ENCODE measurements around the gene SORL1. TPM values are rescaled to one million over a fixed set of nuclear protein-coding genes. Genes with fewer than 3 reads are reported as not detected.
"Not testable (repeated sequence)": the region's sequence is repeated elsewhere in the genome, so short reads cannot be mapped to it uniquely, and the experiment has no call there.

SORL1 gene
- total RNA-seq, 1 donor: 216 TPM

DNA sequence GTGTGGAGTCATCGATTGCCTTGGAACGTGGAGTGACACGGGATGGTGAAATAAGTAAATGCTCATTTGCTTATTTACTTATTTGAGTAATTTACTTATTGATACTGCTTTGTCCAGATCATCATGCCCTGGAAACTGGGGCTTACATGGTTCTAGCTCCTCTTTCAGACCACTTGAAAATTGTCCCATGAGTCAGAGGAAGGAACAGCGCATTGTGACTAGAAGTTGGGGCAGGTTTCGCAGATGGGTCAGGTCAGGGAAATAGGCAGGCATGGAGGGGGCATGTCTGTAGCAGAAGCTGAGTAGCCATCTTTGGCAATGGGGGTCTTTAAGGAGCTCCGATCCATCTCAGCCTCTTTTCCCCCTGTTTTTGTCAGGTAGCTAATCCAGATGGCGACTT is 104.8 kb downstream of the SORL1 start:
- Histone ChIP-seq H3K9me3 (ENCODE audit: low read depth, low read length) (no peaks in the 10 kb centered on the region), H3K4me3 (ENCODE audit: low read length) (no peak overlapping the region), H3K27me3 (ENCODE audit: insufficient read depth, low read length) (no peaks in the 10 kb centered on the region), H3K4me1 (ENCODE audit: insufficient read depth, low read length) (peaks cover 5% of the 10 kb centered on the region)

GRCh38 chr11:121557348-121557747 is 105.2 kb downstream of the SORL1 start:
- Histone ChIP-seq H3K9me3 (ENCODE audit: low read depth, low read length) (no peaks in the 10 kb centered on the region), H3K4me3 (ENCODE audit: low read length) (no peak overlapping the region), H3K27me3 (ENCODE audit: insufficient read depth, low read length) (no peaks in the 10 kb centered on the region), H3K4me1 (ENCODE audit: insufficient read depth, low read length) (peaks cover 5% of the 10 kb centered on the region)

- peaks cover 5% of the 10 kb centered on the region for H3K4me1 ChIP-seq (ENCODE audit: insufficient read depth, low read length)
- H3K9me3 ChIP-seq (ENCODE audit: low read depth, low read length): no peaks in the 10 kb centered on the region
- H3K27me3 ChIP-seq (ENCODE audit: insufficient read depth, low read length): no peaks in the 10 kb centered on the region
- no peak overlapping the region for H3K4me3 ChIP-seq (ENCODE audit: low read length)
Measured at GRCh38 chr11:121559606-121560200, 107.6 kb downstream of the SORL1 start.

- Histone ChIP-seq H3K4me3 (ENCODE audit: low read length) (no peak overlapping the region), H3K4me1 (ENCODE audit: insufficient read depth, low read length) (peaks cover 5% of the 10 kb centered on the region), H3K27me3 (ENCODE audit: insufficient read depth, low read length) (no peaks in the 10 kb centered on the region), H3K9me3 (ENCODE audit: low read depth, low read length) (no peaks in the 10 kb centered on the region)
Measured at GRCh38 chr11:121560236-121560635, 108.1 kb downstream of the SORL1 start.

- no peaks in the 10 kb centered on the region for H3K27me3 ChIP-seq (ENCODE audit: insufficient read depth, low read length)
- H3K4me1 ChIP-seq (ENCODE audit: insufficient read depth, low read length): peaks cover 5% of the 10 kb centered on the region
- H3K4me3 ChIP-seq (ENCODE audit: low read length): no peak overlapping the region
- H3K9me3 ChIP-seq (ENCODE audit: low read depth, low read length): no peaks in the 10 kb centered on the region
Measured at GRCh38 chr11:121561240-121561639, 109.1 kb downstream of the SORL1 start.

- H3K9me3 ChIP-seq (ENCODE audit: low read depth, low read length): no peaks in the 10 kb centered on the region
- H3K4me1 ChIP-seq (ENCODE audit: insufficient read depth, low read length): peaks cover 5% of the 10 kb centered on the region
- no peak overlapping the region for H3K4me3 ChIP-seq (ENCODE audit: low read length)
- H3K27me3 ChIP-seq (ENCODE audit: insufficient read depth, low read length): no peaks in the 10 kb centered on the region
Measured at GRCh38 chr11:121561716-121562115, 109.6 kb downstream of the SORL1 start.

DNA sequence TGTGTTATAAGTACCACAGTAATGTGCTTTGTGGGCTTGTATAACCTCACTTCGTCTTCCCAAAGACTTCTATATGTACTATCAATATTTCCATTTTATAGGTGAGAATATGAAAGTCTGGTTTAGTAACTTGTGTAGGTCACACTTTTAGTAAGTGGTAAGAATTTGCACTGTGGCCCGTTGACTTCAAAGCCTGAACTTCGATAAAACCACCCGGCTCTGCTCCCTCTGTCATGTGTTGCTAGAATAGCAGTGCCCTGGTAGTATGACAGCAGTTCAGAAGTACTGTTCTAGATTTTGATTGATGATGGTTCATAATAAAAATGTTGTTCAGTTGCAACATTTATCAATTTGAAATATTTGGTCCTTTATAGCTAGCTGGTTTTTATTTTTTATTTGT is 110.9 kb downstream of the SORL1 start:
- Histone ChIP-seq H3K9me3 (ENCODE audit: low read depth, low read length) (no peaks in the 10 kb centered on the region), H3K27me3 (ENCODE audit: insufficient read depth, low read length) (no peaks in the 10 kb centered on the region), H3K4me1 (ENCODE audit: insufficient read depth, low read length) (no peaks in the 10 kb centered on the region), H3K4me3 (ENCODE audit: low read length) (no peak overlapping the region)

- H3K27me3 ChIP-seq (ENCODE audit: insufficient read depth, low read length): no peaks in the 10 kb centered on the region
- H3K4me1 ChIP-seq (ENCODE audit: insufficient read depth, low read length): no peaks in the 10 kb centered on the region
- no peak overlapping the region for H3K4me3 ChIP-seq (ENCODE audit: low read length)
- no peaks in the 10 kb centered on the region for H3K9me3 ChIP-seq (ENCODE audit: low read depth, low read length)
Measured at GRCh38 chr11:121563900-121564822, 112.0 kb downstream of the SORL1 start.

GRCh38 chr11:121564948-121565684 is 113.0 kb downstream of the SORL1 start:
- Histone ChIP-seq H3K4me1 (ENCODE audit: insufficient read depth, low read length) (no peaks in the 10 kb centered on the region), H3K4me3 (ENCODE audit: low read length) (no peak overlapping the region), H3K9me3 (ENCODE audit: low read depth, low read length) (no peaks in the 10 kb centered on the region), H3K27me3 (ENCODE audit: insufficient read depth, low read length) (no peaks in the 10 kb centered on the region)

GRCh38 chr11:121566279-121567168 is 114.4 kb downstream of the SORL1 start:
- Histone ChIP-seq H3K4me1 (ENCODE audit: insufficient read depth, low read length) (no peaks in the 10 kb centered on the region), H3K4me3 (ENCODE audit: low read length) (no peak overlapping the region), H3K9me3 (ENCODE audit: low read depth, low read length) (no peaks in the 10 kb centered on the region), H3K27me3 (ENCODE audit: insufficient read depth, low read length) (no peaks in the 10 kb centered on the region)

- Histone ChIP-seq H3K4me1 (ENCODE audit: insufficient read depth, low read length) (no peaks in the 10 kb centered on the region), H3K4me3 (ENCODE audit: low read length) (no peak overlapping the region), H3K27me3 (ENCODE audit: insufficient read depth, low read length) (no peaks in the 10 kb centered on the region), H3K9me3 (ENCODE audit: low read depth, low read length) (no peaks in the 10 kb centered on the region)
Measured at GRCh38 chr11:121567995-121568394, 115.9 kb downstream of the SORL1 start.

DNA sequence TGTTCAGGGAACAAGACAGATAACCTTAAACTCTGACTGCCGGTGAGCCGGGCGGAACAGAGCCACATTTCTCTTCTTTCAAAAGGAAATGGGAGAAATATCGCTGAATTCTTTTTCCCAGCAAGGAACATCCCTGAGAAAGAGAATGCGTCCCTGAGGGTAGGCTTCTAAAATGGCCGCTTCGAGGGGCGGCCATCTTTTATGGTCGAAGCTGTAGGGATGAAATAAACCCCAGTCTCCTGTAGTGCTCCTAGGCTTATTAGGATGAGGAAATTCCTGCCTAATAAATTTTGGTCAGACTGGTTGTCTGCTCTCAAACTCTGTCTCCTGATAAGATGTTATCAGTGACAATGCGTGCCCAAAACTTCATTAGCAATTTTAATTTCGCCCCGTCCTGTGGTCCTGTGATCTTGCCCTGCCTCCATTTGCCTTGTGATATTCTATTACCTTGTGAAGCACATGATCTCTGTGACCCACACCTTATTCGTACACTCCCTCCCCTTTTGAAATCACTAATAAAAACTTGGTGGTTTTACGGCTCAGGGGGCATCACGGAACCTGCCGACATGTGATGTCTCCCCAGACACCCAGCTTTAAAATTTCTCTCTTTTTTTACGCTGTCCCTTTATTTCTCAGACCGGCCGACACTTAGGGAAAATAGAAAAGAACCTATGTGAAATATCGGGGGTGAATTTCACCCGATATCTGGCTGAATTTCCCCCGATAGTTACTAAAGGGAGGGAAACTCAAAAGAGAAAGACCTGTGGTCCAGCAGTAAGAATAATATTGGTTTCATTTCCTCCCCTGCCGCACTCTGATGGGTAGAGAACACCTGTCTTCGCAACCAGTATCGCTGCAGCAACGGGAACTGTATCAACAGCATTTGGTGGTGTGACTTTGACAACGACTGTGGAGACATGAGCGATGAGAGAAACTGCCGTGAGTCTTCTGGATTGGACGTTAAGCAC is 117.5 kb downstream of the SORL1 start:
- not testable (repeated sequence) for H3K27me3 ChIP-seq (ENCODE audit: insufficient read depth, low read length); H3K4me1 ChIP-seq (ENCODE audit: insufficient read depth, low read length); H3K9me3 ChIP-seq (ENCODE audit: low read depth, low read length); H3K4me3 ChIP-seq (ENCODE audit: low read length)

DNA sequence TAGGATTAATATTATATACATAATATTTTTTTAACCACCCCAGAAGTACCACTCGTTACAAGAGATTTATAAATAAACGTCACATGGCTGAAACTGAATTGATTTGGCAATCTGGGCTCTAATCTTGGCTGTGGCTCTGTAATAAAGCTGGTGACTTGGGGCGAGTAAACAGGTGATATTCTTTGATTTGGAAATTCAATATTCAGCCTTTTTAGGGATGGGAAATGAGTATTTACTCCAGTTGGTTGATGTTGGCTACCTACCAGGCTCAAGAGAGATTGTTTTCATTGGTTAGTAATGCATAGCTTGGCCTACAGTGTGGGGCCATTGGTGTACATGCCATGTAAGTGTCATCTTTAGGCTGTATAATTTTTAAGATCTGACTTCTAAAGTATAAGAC is 118.3 kb downstream of the SORL1 start:
- no peaks in the 10 kb centered on the region for H3K9me3 ChIP-seq (ENCODE audit: low read depth, low read length)
- H3K4me3 ChIP-seq (ENCODE audit: low read length): no peak overlapping the region
- H3K27me3 ChIP-seq (ENCODE audit: insufficient read depth, low read length): no peaks in the 10 kb centered on the region
- H3K4me1 ChIP-seq (ENCODE audit: insufficient read depth, low read length): peaks cover 16% of the 10 kb centered on the region

GRCh38 chr11:121571506-121571905 is 119.4 kb downstream of the SORL1 start:
- H3K4me3 ChIP-seq (ENCODE audit: low read length): no peak overlapping the region
- H3K9me3 ChIP-seq (ENCODE audit: low read depth, low read length): no peaks in the 10 kb centered on the region
- no peaks in the 10 kb centered on the region for H3K27me3 ChIP-seq (ENCODE audit: insufficient read depth, low read length)
- peaks cover 24% of the 10 kb centered on the region for H3K4me1 ChIP-seq (ENCODE audit: insufficient read depth, low read length)

Data from mononuclear cell (primary cell).